H1 (cell line): ENCODE data around the gene ABCD1. TPM values are rescaled to one million over a fixed set of nuclear protein-coding genes. Genes with fewer than 3 reads are reported as not detected.

ENCODE experiments used
- FOSL1 ChIP-seq: IDR thresholded peaks from 2 replicates; pipeline ENCODE4 v1.6.1; 2011; ENCODE audit warnings: mild to moderate bottlenecking, low read depth, low read length, moderate library complexity; ENCODE audit not compliant: insufficient read depth
- HDAC2 ChIP-seq, 2 experiments: fragments of 300-600 bp in 1 of 2; sonication (generic) in 1 of 2; IDR thresholded peaks; 2 replicates each; pipeline ENCODE4 v1.6.1; 2011 to 2012; ENCODE audit warnings: low read depth in 2 of 2, low read length in 2 of 2, mild to moderate bottlenecking in 2 of 2, moderate library complexity in 2 of 2, borderline replicate concordance in 1 of 2, inconsistent platforms in 1 of 2
- NRF1 ChIP-seq: IDR thresholded peaks from 2 replicates; pipeline ENCODE4 v1.6.1; 2011; ENCODE audit warnings: mild to moderate bottlenecking, low read depth, low read length, improper control_type of control experiment
- POLR2A ChIP-seq, 2 experiments: IDR thresholded peaks; 1 replicate in 1 of 2; 2 replicates in 1 of 2; pipeline ENCODE4 v1.6.1; 2011; ENCODE audit warnings: low read depth in 2 of 2, low read length in 2 of 2, mild to moderate bottlenecking in 2 of 2; ENCODE audit errors: control extremely low read depth in 1 of 2
- POLR2AphosphoS5 ChIP-seq: IDR thresholded peaks from 2 replicates; pipeline ENCODE4 v1.6.1; 2011; ENCODE audit warnings: low read depth, low read length
- SIN3A ChIP-seq, 2 experiments: IDR thresholded peaks in 1 of 2; conservative IDR thresholded peaks in 1 of 2; 2 replicates each; pipeline ENCODE4 v1.6.1; 2011 to 2012; ENCODE audit warnings: low read length in 2 of 2, improper control_type of control experiment in 1 of 2, low read depth in 1 of 2, mild to moderate bottlenecking in 1 of 2
- SIX5 ChIP-seq: IDR thresholded peaks from 2 replicates; pipeline ENCODE4 v1.6.1; 2011; ENCODE audit warnings: mild to moderate bottlenecking, low read depth, low read length
- SP1 ChIP-seq: IDR thresholded peaks from 2 replicates; pipeline ENCODE4 v1.6.1; 2011; ENCODE audit warnings: low read depth, low read length
- TAF7 ChIP-seq: optimal IDR thresholded peaks from 2 replicates; pipeline ENCODE3; 2011; ENCODE audit warnings: low read depth, mild to moderate bottlenecking, inconsistent platforms, low read length, moderate library complexity, borderline replicate concordance
- TEAD4 ChIP-seq: IDR thresholded peaks from 2 replicates; pipeline ENCODE4 v1.6.1; 2012; ENCODE audit warnings: low read depth, low read length, inconsistent platforms, mixed read lengths
- USF2 ChIP-seq: IDR thresholded peaks from 2 replicates; pipeline ENCODE4 v1.6.1; 2011; ENCODE audit warnings: low read length, improper control_type of control experiment
- ZNF274 ChIP-seq: IDR thresholded peaks from 2 replicates; pipeline ENCODE4 v1.7.0; 2012; ENCODE audit warnings: low read length, borderline replicate concordance; ENCODE audit errors: extremely low read depth
- polyA plus RNA-seq, 7 experiments: library from polyadenylated mRNA; depleted of rRNA in 3 of 7; stranded (reverse) in 5 of 7; unstranded in 2 of 7; fragments of >200 nt in 5 of 7; fragments of 200-250 nt in 2 of 7; gene quantifications; 1 replicate in 5 of 7; 2 replicates in 1 of 7; 4 replicates in 1 of 7; pipeline versions ENCODE4 v1.2.1 to v1.2.3, GENCODE V29; 2011 to 2013; ENCODE audit warnings: missing spikeins in 2 of 7, mixed read lengths in 2 of 7
- total RNA-seq: library from RNA; stranded (reverse); fragmentation: NEBNext Ultra II Directional; extraction: Animal tissue kit (Norgen Biotek cat#: 25700); gene quantifications from 2 replicates; pipeline ENCODE4 v1.2.1, GENCODE V29; 2021

The ABCD1 gene
- total and polyA plus RNA-seq, 2 of the 8 experiments (the other 6 are each of a cell fraction or from before 2014, with no cell fraction given) = 3.1 to 6.6 TPM

GRCh38 chrX:153770601-153771414 is 46.2 kb downstream of the ABCD1 start (continued):
- TF ChIP-seq TEAD4 (no peak), ZNF274 (no peak), HDAC2 (IDR thresholded peaks at IDR 0.05; ENCODE audit: borderline replicate concordance in 1 of 2, low read depth in 2 of 2, low read length in 2 of 2) (no peak), SP1 (no peak), FOSL1 (no peak), TAF7 (no peak), USF2 (no peak), POLR2A (IDR thresholded peaks at IDR 0.05; ENCODE audit: control extremely low read depth in 1 of 2, low read depth in 2 of 2, low read length in 2 of 2) (no peak), POLR2AphosphoS5 (no peak), NRF1 (no peak), SIN3A (conservative IDR thresholded peaks at IDR 0.05 in 1 of 2, IDR thresholded peaks at IDR 0.05 in 1 of 2; ENCODE audit: low read depth in 1 of 2, low read length in 2 of 2) (no peak), SIX5 (no peak)
